A549 (cell line): ENCODE measurements around the gene DOCK9.

Source experiments
- CHD2 ChIP-seq: fragments of 150-350 bp; IDR thresholded peaks from 2 replicates; pipeline ENCODE4 v1.6.1; 2014; ENCODE audit warnings: low read length; ENCODE audit not compliant: partially characterized antibody
- CHD4 ChIP-seq: fragments of 200-600 bp; sonication (generic); IDR thresholded peaks from 2 replicates; pipeline ENCODE4 v1.6.1; 2016; ENCODE audit warnings: antibody characterized with exemption, mild to moderate bottlenecking, borderline replicate concordance
- CTCF ChIP-seq: fragments of >200 bp; sonication (Bioruptor Twin); formaldehyde crosslinking; IDR thresholded peaks from 3 replicates; pipeline ENCODE4 v1.5.1; 2016
- POLR2A ChIP-seq: IDR thresholded peaks from 2 replicates; pipeline ENCODE4 v1.6.1; 2012; ENCODE audit warnings: mild to moderate bottlenecking, low read length
- RCOR1 ChIP-seq: fragments of 150-350 bp; IDR thresholded peaks from 2 replicates; pipeline ENCODE4 v1.6.1; 2014; ENCODE audit warnings: antibody characterized with exemption, low read length, low read depth
- REST ChIP-seq: fragments of 200-600 bp; sonication (generic); IDR thresholded peaks from 2 replicates; pipeline ENCODE4 v1.6.1; 2016; ENCODE audit warnings: antibody characterized with exemption, mild to moderate bottlenecking, moderate library complexity
- RFX5 ChIP-seq: fragments of 450-650 bp; IDR thresholded peaks from 2 replicates; pipeline ENCODE4 v1.7.1; 2014; ENCODE audit warnings: antibody characterized with exemption, mild to moderate bottlenecking, moderate library complexity
- USF2 ChIP-seq: fragments of 450-650 bp; IDR thresholded peaks from 2 replicates; pipeline ENCODE4 v1.6.1; 2014; ENCODE audit warnings: antibody characterized with exemption

- TF ChIP-seq CTCF (no peak), RCOR1 (no peak), CHD2 (no peak), REST (no peak), RFX5 (no peak), CHD4 (no peak), POLR2A (no peak), USF2 (no peak)
These were observed 61.5 kb downstream of the DOCK9 start for GRCh38 chr13:98916403-98916802.
